ENCODE data around the gene MPDU1.
"Not testable (repeated sequence)": the region's sequence is repeated elsewhere in the genome, so short reads cannot be mapped to it uniquely, and the experiment has no call there.

MPDU1 gene

GRCh38 chr17:7580604-7581575 is 2.8 kb upstream of the MPDU1 start:
- DNase-seq (ENCODE audit: low spot score): no peak

DNA sequence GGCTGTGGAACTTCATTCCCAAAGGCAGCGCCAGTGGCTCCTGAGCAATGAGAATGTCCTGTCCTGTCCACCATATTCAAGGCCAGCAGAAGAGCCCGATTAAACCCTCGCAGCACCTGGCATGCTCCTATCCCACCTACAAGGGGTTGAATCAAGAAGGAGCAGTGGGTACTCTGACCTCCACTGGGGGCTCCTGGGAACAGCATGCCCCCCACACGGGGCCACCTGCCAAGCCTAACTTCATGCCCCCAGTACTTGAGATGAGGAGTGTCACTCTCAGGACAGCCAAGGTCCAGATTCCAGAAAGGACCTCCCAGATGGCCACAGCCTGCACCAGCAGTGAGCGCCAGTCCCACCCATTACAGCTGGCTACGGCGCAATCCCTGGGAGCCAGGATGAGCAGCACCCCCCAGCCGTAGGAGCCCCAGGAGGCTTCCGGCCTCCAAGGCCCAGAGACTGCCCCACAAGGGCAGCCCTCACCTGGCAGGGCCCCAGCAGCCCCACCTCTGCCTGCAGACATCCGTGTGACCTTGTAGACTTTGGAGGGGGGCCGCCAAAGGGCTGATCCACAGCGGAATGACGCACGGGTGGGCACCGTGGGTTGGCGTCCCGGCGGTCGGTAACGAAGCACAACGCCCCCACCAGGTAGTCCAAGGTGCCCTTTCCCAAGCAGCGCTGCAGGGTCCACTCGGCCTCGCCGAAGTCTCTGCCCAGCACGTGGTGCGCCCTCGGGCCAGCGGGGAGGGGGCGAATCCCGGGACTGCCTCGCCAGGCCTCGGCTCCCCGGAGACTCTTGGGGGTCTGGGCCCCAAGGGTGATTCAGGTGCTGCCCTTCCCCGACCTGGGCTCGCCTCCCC is 1.0 kb upstream of the MPDU1 start:
- no peak for DNase-seq (ENCODE audit: low spot score)

- DNase-seq (ENCODE audit: low spot score): no peak
These were observed 3.2 kb downstream of the MPDU1 start for GRCh38 chr17:7586673-7587419.

GRCh38 chr17:7587420-7588151 is 3.9 kb downstream of the MPDU1 start:
- DNase-seq (ENCODE audit: low spot score): no peak

DNA sequence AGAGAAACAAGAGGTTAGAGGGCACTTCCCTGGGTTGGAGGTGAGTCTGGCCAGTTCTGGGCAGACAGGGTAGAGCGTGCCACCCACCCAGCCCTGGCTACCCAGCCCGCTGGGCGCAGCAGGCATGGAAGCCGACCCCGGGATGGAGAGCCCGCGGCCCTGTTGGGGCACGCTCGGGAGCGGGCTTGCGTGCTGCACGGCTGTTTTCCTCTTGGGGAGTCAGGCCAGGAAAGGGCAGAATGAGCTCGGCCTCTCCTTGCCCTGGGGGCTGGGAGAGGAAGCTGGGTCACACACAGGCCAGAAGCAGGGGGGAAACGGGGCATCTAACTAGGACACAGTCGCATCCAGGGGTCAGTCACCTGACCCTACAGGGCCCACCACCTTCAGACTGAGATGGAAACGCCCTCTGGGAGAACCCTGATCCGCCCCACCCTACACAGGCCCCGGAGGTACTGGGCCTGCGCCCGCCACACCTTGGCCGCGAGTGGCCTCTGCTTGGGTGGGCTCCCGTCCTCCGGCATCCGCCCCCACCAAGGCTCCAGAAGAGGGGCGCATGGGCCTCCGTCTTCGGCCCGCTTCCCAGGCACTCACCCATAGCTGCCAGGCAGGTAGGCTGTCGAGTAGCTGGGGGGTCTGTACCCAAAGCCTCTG is 5.0 kb downstream of the MPDU1 start:
- DNase-seq (ENCODE audit: low spot score): no peak

DNA sequence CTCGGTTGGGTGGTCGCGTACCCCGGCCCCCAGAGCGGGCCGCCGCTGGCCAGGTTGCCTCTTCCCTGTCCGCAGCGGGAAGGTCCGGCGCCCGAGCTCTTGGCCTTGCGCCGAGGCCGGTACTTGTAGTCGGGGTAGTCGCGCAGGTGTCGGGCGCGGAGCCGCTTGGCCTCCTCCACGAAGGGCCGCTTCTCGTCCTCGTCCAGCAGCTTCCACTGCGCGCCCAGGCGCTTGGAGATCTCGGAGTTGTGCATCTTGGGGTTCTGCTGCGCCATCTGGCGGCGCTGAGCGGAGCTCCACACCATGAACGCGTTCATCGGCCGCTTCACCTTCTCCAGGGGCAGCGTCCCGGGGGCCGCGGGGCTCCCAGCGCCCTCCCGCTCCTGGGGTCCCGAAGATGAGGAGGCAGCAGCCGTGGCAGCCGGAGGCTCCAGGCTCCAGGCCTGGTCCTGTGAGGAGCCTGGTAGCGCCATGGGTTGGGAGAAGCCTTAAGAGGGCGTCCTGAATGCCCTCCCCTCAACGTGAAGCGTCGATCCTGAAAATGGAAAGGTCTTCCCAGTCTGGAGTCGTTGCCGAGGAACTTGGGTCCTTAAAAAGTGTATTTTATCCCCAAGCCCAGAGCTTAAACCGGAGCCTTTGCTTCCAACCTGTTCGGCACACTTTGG is 5.7 kb downstream of the MPDU1 start:
- no peak for DNase-seq (ENCODE audit: low spot score)

DNA sequence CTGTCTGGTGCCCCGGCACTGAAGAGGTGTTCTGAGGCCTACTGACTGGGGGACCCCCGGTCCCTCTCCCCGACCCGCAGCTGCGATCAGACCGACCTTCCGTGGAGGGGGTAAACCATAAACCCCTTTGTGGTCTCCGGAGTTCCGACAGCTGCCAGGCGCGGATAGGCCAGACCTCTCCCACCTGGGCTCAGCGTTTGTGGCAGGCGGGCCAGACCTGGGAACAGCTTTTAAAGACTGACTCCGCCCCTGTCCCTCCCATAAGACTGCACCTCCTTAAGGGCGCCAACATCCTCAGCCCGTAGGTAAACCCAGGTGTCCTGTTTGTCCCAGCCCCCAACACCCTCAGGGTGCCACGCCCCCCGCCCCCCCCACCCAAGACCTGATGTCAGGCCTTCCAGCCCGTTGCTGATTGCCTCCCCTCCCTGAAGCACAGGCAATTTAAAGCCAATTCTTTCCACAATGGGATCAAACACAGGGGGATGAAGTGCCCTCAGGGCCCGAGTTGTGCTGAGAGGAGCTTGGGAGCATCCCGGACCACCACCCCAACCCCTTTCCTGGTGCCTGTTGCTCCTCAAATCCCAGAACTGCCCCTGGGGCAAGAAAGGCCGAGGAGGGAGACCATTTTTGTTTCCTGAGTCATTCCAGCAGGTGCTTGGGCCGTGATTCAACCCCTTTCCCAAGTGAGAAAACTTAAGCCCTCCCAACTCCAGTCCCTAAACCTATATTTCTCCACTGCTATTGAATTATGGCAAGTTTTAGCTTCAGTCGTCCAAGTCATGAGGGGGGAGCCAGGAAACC is 6.4 kb downstream of the MPDU1 start, which contains the start of gene SOX15:
Gene SOX15 (minus strand): TSS at position 204 of the 801 bp plus-strand sequence. CDS start 418 bp downstream, outside the sequence.
- DNase-seq (ENCODE audit: low spot score): no peak

DNA sequence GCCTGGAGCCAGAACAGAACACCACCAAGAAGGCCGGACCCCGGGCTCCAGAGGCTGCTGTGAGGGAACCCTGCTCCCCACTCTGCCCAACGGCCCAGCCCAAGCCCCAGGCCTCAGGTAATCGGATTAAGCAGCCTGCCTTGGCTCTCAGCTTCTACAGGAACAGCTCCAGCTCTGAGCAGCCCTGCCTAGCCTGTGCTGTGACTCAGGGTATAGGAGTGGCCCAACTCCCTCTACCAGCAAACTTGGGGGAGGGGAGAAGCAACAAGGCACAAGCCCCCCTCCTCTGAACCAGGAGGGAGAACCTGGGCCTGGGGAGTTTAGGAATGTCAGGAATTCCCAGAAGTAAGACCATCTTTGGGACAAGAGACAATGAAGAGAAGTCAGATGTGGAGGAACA is 7.1 kb downstream of the MPDU1 start:
- no peak for DNase-seq (ENCODE audit: low spot score)

DNA sequence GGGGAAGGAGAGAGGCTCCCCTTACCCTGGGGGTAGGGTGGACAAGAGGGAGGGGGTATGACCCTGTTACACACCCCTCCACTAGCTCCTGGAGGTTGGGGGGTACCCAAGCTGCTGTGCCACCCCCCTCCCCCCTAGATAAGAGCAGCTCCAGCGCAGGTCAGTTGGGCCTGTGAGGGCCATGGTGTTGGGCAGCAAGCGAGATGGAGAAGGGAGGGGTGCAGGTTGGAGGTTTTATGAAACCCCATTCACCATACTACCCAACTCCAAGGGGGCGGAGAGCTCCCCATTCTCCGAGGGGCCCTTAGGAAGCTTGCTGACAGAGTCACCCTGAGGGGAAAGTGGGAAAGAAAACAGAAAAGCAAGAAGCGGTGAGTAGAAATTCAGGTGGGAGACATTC is 7.9 kb downstream of the MPDU1 start:
- no peak for DNase-seq (ENCODE audit: low spot score)

- DNase-seq (ENCODE audit: low spot score): no peak
These were observed 8.9 kb downstream of the MPDU1 start for GRCh38 chr17:7592422-7593021.

DNA sequence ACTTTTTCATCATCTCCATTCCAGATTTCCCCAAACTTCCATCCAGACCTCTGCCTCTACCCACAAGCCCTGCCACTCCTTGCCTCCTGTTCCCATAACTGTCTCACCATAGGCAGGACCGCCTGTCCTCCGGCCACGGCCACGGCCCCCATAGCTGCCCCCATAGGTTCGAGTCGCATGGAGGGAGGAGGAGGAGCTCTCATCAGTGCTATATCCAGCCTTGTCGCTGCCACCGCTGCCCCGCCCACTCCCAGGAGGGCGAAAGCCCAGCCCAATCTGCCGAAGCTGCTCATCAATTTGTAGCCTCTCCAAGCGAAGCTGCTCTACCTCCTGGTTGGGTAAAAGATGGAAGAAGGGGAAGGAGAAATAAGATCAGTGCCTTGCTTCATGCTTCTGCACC is 9.6 kb downstream of the MPDU1 start:
- DNase-seq (ENCODE audit: low spot score): no peak

- DNase-seq (ENCODE audit: low spot score): not testable (repeated sequence)
These were observed 13.9 kb downstream of the MPDU1 start for GRCh38 chr17:7597561-7597960.

- no peak for DNase-seq (ENCODE audit: low spot score)
These were observed 22.6 kb downstream of the MPDU1 start for GRCh38 chr17:7606280-7606679.

GRCh38 chr17:7610641-7611040 is 27.0 kb downstream of the MPDU1 start:
- no peak for DNase-seq (ENCODE audit: low spot score)

DNA sequence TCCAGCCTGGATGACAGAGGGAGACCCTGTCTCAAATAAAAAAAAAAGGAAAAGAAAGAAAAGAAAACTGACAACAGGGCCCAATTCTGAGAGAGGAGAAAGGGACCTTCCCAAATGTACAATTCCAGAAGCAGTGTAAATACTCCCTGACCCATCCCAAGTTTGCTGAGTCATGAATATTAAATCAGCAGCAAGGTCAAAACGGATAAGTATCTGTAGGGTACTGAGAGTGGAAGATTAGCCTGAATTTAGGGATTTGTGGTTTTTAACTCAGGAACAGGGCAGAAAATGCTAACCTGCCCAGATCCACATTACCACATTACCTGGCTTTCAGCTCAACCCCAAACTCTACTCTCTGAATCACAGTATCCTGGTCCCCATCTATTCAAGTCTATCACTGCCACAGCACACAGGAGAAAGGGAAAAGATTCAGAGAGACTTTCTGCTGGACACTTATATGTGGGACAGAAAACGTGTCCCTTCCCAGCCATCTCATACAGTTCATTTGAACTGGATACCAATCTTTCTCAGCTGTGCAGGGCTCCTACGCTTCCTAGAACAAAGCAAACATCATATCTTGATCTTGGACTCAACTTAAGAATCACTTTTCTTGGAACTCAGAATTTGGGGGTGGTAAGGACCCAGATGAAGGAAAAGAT is 28.1 kb downstream of the MPDU1 start:
- DNase-seq (ENCODE audit: low spot score): no peak

DNA sequence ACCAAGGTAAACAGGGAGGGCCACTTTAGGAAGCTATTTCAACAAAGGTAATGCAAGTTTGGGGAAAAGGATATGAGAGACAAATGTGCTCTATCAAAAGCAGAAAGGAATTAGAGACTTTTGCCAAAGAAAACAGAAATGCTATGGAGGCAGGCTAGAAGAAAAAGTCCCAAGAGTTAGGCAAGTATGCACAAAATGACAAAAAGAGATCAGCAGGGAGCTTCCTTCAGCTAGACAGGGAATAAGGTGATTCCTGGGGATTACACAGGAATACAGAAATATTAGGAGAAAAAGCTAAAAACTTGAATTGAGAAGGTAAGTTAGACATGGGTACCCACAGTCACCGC is 28.6 kb downstream of the MPDU1 start:
- no peak for DNase-seq (ENCODE audit: low spot score)

DNA sequence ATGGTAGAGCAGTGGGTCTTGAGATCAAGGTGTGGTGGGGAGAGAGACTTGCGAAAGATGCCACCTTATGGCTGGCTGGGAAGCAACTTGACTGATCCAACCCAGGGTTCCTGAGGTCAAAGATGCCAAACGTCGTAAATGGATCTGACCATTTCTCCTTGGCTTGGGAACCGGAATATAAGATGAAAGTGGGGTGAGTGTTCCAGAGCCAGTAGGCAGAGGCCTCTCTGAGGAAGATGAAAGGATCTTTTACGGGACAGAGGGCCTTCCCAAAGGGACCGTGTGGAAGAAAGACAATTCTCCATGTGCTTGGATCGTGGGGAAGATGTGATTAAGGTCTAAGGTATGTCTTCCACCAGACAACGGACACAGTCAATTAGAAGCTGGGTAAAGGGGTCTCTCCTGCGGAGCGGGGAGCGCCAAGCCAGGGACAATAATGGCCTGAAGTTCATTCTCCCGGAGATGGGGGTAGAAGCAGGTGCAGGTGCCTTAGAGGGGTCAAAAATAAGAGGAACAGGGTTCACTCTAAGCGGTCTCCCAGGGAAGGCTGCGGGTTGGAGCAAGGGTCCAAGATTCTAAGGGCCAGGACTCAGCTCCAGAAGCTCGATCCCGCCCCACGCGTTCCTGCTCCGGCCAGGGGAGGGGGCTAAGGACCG is 30.2 kb downstream of the MPDU1 start:
- no peak for DNase-seq (ENCODE audit: low spot score)
